HG03175 (cell line): ENCODE data around the gene OR10C1.
"Not testable (repeated sequence)": the region's sequence is repeated elsewhere in the genome, so short reads cannot be mapped to it uniquely, and the experiment has no call there.

ENCODE experiments used
- ATAC-seq: cut with Tn5 transposase; IDR thresholded peaks from one replicate; pipeline ENCODE4 v1.9.1; 2021; ENCODE audit warnings: mild to moderate bottlenecking, moderate library complexity; ENCODE audit not compliant: unreplicated experiment

Gene OR10C1, protein sequence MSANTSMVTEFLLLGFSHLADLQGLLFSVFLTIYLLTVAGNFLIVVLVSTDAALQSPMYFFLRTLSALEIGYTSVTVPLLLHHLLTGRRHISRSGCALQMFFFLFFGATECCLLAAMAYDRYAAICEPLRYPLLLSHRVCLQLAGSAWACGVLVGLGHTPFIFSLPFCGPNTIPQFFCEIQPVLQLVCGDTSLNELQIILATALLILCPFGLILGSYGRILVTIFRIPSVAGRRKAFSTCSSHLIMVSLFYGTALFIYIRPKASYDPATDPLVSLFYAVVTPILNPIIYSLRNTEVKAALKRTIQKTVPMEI

DNA sequence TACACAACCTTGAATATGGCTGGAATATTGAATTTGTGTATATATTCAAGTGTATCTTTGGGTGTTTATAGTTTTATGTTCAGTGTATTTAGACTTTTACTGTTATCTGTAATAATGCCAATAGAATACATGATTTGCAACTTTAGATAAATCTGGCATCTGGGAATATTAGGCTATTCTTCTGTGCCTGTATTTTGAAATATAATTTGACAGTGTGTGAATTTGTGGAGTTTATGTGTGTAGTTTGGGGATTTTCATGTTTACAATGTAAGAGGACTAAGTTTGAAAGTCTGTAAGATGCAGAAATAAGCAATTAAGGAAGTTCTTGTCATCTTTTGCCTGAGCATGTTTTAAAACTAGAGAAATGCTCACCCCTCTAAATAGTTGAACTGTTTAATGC is at the start of gene OR10C1:
OR10C1 (plus strand) TSS at position 301 of the 400 bp plus-strand sequence. CDS start 710 bp downstream, outside the sequence.
- no peak for ATAC-seq

DNA sequence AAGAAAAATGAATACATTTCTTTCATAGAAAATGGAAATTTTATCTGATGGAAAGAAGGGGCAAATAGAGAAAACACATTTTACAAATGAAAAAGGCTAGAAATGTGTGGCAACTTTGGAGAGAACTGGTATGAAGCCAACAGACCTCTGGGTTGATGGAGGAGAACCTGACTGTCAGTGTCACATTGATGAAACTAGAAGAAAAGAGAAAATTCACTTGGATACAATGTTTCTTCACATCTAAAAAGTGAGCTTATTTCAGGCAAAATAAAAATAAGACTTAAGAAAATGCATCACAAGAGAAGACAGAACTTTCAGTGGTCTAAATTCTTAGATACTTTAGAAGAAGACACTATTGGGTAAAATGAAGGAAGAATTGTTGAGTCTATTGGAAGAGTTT is 43.8 kb upstream of the OR10C1 start, which contains the start of gene OR12D2:
OR12D2 (plus strand) TSS at position 301 of the 400 bp plus-strand sequence. CDS start 1,069 bp downstream, outside the sequence.
- no peak for ATAC-seq

DNA sequence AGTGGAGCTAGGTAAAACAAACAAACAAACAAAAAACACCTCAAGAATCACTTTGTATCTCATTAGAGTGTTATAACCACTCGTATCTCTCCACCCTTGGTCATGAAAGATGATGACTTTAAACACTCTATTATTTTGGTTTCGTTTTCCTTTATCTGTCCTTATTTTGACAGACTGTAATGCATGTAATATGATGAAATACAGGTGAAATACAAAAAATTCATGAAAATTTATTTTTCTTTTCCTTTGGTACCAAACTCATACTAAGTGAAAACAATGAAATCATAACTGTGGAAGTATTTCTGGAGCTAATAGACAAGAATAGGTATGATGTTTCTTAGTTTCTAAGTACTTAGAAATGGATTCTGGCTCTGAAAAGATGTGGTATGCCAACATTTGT is 39.6 kb upstream of the OR10C1 start:
- no peak for ATAC-seq

DNA sequence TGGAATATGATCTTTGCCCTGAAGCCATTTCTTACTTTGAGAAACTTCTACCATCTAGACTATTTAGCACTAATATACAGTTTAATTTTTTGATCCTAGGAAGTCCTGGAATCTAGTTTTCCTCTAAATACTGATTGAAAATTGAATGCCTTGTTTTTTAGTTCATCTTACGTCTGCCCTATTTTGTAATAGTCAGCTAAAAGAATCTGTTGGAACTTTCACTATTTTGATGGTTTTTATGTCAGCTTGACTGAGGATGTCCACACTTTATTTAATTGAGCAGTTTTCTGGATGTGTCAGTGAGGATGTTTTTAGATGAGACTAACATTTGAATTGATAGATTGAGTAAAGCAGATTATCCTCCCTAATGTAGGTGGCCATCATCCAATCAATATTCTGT is 35.3 kb upstream of the OR10C1 start:
- ATAC-seq: no peak

DNA sequence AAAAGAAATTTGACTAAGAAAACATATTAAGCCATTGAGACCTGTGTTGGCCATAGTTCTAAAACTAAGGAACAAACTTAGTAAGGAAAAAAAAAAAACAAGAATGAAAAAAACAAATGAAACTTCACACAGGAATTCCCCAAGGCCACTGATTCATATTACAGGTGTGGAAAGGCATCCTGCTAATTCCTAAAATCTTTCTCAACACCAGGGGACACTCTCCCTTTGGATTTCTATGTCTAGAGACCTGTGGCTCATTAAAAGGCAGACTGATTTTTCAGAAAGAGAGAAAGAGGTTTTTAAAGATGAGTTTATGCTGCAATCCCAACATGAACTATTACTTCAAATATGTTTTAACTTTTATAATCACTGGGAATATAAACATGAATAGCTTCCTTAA is 24.5 kb upstream of the OR10C1 start, which contains the start of gene OR12D1:
OR12D1 (plus strand) TSS at position 341 of the 400 bp plus-strand sequence.
- no peak for ATAC-seq

DNA sequence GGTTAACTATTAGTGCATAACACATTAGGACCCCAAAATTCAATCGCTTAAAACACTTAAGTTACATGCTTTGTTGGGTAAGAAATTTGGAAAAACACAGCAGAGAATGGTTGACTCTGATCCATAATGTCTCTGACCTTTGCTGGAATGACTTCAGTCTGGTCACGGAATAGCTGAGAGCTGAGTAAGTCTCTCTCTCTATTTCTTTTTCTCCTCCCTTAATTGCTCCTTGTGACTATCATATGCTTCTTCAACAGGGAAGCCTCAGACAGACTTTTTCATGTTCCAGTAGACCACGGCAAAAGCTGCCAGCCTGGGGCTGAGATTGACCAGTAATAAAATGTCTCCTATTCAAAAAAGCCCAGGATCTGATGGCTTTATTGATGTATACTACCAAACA is 19.6 kb upstream of the OR10C1 start:
- ATAC-seq: no peak

DNA sequence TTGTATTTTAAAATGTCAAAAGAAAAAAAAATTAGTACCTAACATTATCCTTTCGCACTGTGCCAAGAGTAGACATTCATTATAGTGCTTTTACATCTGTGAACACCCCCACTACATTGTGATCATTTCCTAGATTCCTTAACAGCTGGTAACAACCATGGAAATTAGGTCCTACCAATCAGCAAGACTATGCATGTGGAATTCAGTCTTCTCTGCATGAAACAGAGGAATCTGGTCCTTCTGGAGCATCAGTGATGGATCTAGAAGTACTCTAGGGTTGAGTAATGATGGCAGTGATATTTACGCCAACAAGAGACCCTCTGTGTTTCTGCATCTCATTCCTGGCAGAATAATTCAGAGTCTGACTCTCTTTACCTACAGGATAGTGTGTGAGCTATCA is 14.9 kb upstream of the OR10C1 start:
- ATAC-seq: no peak

DNA sequence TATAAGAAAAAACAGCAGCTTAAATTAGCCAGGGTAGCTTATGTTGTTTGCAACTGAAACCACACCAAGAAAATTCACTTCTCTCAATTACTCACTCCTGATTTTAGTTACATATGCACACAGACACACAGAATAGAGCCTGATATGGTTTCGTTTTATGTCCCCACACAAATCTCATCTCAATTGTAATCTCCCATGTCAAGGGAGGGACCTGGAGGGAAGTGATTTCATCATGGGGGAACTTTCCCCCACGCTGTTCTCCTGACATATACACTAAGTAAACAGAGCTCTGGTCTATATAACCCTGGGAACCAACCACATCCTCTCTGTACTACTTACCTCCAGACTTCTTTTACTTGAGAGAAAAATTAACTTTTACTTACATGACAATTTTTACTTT is 14.5 kb upstream of the OR10C1 start:
- ATAC-seq: no peak

DNA sequence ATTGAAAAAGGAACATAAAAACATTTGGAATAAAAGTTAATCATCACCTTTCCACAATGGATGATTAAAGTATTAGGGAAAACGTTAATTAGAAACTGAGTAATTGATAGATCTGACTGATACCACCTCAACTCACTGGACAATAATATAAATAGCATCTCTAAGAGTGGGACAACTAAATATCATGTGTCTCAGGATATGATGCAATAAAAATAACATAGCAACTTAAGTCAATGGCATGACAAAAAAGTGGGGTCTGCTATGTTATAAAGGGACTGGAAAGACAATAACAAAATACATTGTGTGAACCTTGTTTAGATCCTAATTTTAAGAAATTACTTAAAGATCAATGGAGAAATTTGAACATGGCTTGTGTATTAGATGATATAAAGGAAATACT is 14.0 kb upstream of the OR10C1 start:
- ATAC-seq: no peak

DNA sequence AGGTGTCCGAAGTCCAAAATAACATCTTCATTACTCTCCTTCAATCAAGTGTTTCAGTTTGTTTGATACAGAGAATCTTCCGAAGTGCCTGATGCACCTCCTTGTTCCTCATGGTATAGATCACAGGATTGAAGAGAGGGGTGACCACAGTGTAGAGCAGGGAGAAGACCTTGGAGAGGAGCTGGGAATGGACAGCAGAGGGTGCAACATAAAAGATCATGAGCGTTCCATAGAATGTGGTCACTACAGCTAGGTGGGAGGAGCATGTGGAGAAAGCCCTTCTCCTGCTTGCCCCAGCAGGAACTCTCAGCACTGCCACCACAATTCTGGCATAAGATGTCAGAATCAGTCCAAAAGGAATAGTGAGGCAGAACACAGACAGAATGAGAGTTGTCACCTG is 12.5 kb upstream of the OR10C1 start:
- no peak for ATAC-seq

DNA sequence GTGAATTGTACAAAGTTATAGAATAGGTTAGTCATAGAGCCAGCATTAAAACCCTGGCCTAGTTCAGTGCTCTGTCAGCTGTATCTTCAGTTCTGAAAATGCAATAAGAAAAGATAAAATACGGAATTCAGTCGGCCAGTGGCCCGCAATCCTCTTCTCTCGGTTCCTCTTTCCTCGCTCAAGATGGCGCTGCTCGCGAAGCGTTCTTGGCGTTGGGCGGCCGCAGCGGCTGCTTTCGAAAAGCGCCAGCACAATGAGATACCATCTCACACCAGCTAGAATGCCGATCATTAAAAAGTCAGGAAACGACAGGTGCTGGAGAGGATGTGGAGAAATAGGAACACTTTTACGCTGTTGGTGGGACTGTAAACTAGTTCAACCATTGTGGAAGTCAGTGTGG is 2.4 kb upstream of the OR10C1 start:
- ATAC-seq: not testable (repeated sequence)

DNA sequence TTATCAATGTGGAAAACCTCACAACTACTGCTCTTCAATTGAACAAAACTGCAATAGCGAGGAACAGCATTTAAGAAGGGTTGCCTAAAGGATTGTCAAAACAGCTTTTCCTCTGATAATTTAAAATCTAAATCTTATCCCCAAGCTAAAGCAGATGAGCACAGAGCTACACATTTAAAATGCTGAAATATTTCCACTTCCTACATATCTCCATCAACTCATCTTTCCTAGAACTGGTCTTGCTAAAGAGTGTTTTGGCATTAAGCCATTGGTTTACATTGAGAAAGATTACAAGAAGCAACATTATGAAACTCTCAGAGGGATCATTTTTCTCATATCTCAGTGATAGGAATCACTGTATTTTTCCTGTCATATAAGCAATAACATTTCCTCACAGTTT is 3.6 kb downstream of the OR10C1 start:
- no peak for ATAC-seq

DNA sequence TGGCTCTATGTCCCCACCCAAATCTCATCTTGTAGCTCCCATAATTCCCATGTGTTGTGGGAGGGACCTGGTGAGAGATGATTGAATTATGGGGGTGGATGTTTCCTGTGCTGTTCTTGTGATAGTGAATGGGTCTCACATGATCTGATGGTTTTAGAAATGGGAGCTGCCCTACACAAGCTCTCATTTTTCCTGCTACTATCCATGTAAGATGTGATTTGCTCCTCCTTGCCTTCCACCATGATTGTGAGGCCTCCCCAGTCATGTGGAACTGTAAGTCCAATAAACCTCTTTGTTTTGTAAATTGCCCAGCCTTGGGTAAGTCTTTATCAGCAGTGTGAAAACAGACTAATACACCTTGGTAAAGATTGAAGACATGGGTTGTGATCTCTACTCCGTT is 4.9 kb downstream of the OR10C1 start:
- not testable (repeated sequence) for ATAC-seq

DNA sequence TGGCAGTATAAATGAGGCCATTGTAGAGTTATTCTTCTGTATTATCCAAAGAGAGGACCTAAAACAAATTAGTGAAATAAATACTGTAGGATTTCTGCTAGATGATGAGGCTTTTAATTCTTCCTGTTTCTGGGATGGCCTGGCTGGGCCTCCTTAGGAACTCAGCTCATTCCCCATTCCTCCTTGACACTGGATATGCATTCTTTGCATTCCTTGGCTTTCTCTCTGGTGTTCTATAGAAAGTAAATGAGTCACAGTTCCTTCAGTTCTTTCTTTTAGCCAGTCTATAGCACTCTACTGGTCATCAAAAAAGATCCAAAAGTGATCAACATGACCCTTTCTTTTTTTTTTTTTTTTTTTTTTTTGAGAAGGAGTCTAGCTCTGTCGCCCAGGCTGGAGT is 8.6 kb downstream of the OR10C1 start:
- ATAC-seq: no peak

DNA sequence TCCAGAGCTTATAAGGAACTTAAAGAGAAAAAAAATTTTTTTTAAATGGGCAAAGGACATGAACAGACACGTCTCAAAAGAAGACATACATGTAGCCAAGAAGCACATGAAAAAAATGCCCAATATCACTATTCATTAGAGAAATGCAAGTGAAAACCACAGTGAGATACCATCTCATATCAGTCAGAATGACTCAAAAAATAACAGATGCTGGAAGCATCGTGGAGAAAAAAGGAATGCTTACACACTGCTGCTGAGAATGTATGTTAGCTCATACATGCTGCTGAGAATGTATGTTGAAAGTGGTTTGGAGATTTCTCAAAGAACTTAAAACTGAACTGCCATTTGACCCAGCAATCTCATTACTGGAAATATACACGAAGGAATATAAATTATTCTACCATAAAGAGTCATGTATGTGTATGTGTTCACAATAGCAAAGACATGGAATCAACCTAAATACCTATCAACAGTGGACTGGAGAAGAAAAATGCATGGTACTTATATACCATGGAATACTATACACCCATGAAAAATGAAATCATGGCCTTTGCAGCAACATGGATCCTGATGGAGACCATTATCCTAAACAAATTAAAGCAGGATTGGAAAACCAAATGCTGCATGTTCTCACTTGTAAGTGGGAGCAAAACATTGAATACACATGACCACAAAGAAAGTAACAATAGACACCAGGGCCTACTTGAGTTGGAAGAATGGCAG is 12.5 kb downstream of the OR10C1 start:
- no peak for ATAC-seq

DNA sequence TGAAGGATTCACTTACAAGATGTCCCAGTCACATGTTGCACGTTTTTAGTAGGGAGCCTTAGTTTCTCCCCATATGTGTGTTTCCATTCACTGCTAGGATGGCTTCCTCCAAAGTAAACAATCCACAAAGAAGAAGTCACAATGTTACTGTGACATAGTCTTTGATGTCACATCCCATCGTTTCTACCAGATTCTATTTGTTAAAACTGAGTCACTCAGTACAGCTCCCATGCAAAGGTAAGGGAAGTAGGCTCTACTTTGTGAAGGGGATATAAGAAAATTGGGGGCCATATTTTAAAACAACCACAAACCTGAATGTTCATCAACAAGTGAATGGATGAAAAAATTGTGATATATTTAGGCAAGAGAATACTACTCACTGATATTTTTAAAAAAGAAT is 17.9 kb downstream of the OR10C1 start, which contains the start of the genes OR11A1 and OR2H1:
OR11A1 (minus strand) TSS at position 101 of the 400 bp plus-strand sequence. CDS start 29,430 bp downstream, outside the sequence.
OR2H1 (plus strand) TSS at position 185 of the 400 bp plus-strand sequence. CDS start 4,615 bp downstream, outside the sequence.
- no peak for ATAC-seq

DNA sequence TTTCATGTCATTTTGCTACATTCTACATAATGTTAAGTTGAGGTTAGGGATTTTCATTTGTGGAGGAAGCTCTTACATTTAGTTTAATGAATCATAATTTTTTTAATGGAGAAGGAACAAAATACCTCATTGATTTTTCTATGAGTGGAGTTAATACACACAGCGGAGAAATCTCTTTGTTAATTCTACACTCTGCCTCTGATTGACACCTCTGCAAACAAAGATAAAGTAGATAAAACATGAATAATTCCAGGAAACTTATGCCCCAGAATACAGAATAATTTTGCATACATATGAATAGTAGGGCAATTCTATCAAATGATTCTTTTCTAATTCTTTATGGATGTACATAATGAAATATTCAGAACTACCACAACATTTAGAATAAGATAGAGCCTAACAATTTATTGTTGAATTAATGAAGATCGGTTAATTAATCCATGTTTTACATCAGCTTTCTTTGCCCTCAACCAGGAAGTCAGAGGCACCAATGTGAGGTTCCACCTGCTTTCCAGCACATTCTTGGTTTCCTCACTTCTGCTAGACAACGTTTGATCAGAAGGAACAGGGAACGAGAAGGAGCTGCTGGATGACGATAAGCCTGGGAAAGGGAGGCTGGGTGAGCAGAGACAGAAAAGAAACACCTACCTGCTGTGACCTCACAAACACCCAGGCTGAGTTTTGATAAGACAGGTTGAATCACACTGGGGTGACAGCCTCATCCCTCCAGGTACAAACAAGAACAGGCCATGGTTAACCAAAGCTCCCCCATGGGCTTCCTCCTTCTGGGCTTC is 22.1 kb downstream of the OR10C1 start:
- no peak for ATAC-seq

DNA sequence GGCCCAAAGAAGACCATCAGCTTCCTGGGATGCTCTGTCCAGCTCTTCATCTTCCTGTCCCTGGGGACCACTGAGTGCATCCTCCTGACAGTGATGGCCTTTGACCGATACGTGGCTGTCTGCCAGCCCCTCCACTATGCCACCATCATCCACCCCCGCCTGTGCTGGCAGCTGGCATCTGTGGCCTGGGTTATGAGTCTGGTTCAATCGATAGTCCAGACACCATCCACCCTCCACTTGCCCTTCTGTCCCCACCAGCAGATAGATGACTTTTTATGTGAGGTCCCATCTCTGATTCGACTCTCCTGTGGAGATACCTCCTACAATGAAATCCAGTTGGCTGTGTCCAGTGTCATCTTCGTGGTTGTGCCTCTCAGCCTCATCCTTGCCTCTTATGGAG is 22.9 kb downstream of the OR10C1 start:
- no peak for ATAC-seq

DNA sequence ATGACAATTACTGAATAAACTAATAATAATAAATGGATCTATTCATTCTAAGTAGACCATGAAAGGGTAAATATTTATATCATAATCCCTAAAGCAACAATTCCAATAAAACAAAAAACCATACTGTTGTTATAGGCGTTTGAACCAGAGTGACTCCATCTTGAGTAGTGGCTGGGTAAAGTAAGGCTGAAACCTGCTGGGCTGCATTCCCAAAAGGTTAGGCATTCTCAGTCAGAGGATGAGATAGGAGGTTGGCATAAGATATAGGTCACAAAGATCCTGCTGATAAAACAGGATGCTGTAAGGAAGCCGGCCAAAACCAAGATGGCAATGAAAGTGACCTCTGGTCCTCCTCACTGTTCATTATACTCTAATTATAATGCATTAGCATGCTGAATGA is 26.2 kb downstream of the OR10C1 start:
- ATAC-seq: no peak

DNA sequence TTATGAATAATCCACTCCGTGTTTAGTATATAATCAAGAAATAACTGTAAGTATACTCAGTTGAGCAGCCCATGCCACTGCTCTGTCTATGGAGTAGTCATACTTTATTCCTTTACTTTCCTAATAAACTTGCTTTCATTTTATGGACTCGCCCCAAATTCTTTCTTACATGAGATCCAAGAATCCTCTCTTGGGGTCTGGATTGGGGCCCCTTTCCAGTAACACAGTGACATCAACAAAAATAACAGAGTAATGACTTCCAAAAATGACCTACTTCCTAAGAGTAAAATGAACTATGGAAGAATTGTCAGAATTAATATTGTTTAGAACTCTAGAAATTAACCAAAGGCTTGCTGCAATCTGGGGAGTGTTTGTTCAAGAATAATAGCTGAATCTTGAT is 26.7 kb downstream of the OR10C1 start:
- ATAC-seq: no peak

DNA sequence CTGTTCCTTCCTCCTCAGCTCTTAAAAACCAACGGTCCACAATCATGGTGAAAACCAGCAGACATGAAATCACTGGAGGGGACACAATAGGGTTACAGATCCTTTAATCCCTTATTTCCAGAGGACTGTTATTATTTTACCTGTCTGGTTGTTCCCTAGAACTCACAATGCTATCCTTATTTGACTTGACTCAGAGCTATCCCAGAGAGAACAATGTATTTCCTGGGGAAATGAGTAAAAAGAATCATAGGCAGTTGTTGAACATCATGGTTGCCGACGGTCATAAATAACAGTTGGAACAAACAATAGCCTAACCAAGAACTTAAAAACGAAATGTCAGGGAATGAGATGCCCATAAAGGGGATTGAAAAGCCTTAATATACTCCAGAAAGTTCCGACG is 27.1 kb downstream of the OR10C1 start:
- no peak for ATAC-seq
